Pancreas (tissue), 10 donors: Measurements from ENCODE around the gene TMEM238. TPM values are rescaled to one million over a fixed set of nuclear protein-coding genes. Genes with fewer than 3 reads are reported as not detected.
A peak's percentile ranks its signal among the peaks of the same experiment; 100 is the strongest.

ENCODE experiments used
- ATAC-seq, 4 donors: fragments of 200-7000 bp; cut with Tn5 transposase; one replicate each; pipeline versions ENCODE4 v1.8.0 to v1.9.1; 2020; ENCODE audit warnings: mild to moderate bottlenecking in 4 of 4, moderate library complexity in 4 of 4
- DNase-seq, 6 donors: peaks; one replicate each; pipeline ENCODE4 v3.0.0-alpha.2; 2020
- FAIRE-seq: peaks from 2 replicates; lab custom pipeline; 2012; peaks lifted over from hg19 to GRCh38; lab: Jason Lieb, UNC
- H3K27ac ChIP-seq, 4 donors: fragments of 200-600 bp; sonication (generic); 1 replicate in 3 of 4; 2 replicates in 1 of 4; pipeline versions ENCODE4 v1.5.0 to v1.8.0; 2020
- H3K27me3 ChIP-seq, 4 donors: fragments of 200-600 bp; one replicate each; pipeline ENCODE4 v1.8.0; 2021
- H3K36me3 ChIP-seq, 3 donors: fragments of 200-600 bp; sonication (generic) in 1 of 3; one replicate each; pipeline versions ENCODE4 v1.5.0 to v1.8.0; 2020 to 2021
- H3K4me1 ChIP-seq, 3 donors: fragments of 200-600 bp; one replicate each; pipeline ENCODE4 v1.8.0; 2021
- H3K4me3 ChIP-seq, 4 donors: fragments of 200-600 bp; sonication (generic) in 2 of 4; one replicate each; pipeline versions ENCODE4 v1.5.0 to v1.8.0; 2020 to 2021
- H3K9me3 ChIP-seq, 4 donors: fragments of 200-600 bp; one replicate each; pipeline ENCODE4 v1.8.0; 2021
- CTCF ChIP-seq, 4 donors: fragments of 200-600 bp; sonication (generic) in 3 of 4; IDR thresholded peaks; one replicate each; pipeline versions ENCODE4 v1.5.0 to v1.8.0; 2021; ENCODE audit warnings: antibody characterized with exemption in 4 of 4
- WGBS, 2 donors: extraction: QIAGEN DNeasy Blood & Tissue Kit; methylation state at CpG; one replicate each; pipeline ENCODE4 v1.1.7; 2013; 5-methylcytosine and 5-hydroxymethylcytosine counted together
- intact Hi-C, 3 donors: fragments of 100-400 bp; cut with DNase I; formaldehyde crosslinking; loops; one replicate each; pipeline versions ENCODE4 v1.11.1 to v1.14.2; 2022
- polyA plus RNA-seq, 2 donors: library from polyadenylated mRNA; stranded (reverse); fragments of 200-250 nt; gene quantifications; one replicate each; pipeline ENCODE4 v1.2.3, GENCODE V29; 2013
- total RNA-seq, 6 donors: library from RNA; stranded (reverse); fragmentation: NEBNext Ultra II Directional in 4 of 6; extraction: Animal tissue kit (Norgen Biotek cat#: 25700) in 4 of 6; gene quantifications; one replicate each; pipeline versions ENCODE4 v1.2.1 to v1.2.4, GENCODE V29; 2021 to 2023
- donor health status: healthy with polysubstance abuse.
- donor health status: DM: no; HTN: no; CAD: no; lungs with moderate emphysema.
- donor health status: DM: no; HTN: no; CAD: no.
- donor health status: control.
- donor health status: control.
- donor health status: Bipolar disorder and iron deficiency.
- donor health status: DM: yes; HTN: yes; CAD: no.
- donor health status: DM: no; HTN: no; CAD: no.
- donor health status: DM: no; HTN: no; CAD: no.
- donor health status: DM: yes; HTN: yes; CAD: no.

Gene TMEM238
- total and polyA plus RNA-seq, 8 donors, result 0.42 to 32.7 (median 19.8) TPM

- peaks cover 0 to 4% (median 0%) of the 10 kb centered on the region in 3 donors for H3K36me3 ChIP-seq
Measured at GRCh38 chr19:55345101-55345817, 38.8 kb downstream of the TMEM238 start.

GRCh38 chr19:55344444-55344843, 39.6 kb downstream of the TMEM238 start:
- Histone ChIP-seq H3K4me3 (no peak overlapping the region), H3K4me1 (no peaks in the 10 kb centered on the region), H3K27ac (no peak overlapping the region), H3K36me3 (peaks cover 0 to 4% (median 0%) of the 10 kb centered on the region in 3 donors), H3K9me3 (no peaks in the 10 kb centered on the region), H3K27me3 (no peaks in the 10 kb centered on the region)
- 84 to 85% methylated on average over 8 to 9 of the region's 9 CpGs for WGBS, 2 donors
- no peak for TF ChIP-seq CTCF (IDR thresholded peaks at IDR 0.05)
- FAIRE-seq, result no peak
- ATAC-seq, result no peak
- intact Hi-C loops, result no loop called here
- DNase-seq, result peak in 1 of 6 donors; percentile 67

More at GRCh38 chr19:55345101-55345817, 38.8 kb downstream of the TMEM238 start:
- intact Hi-C loops, result no loop called here
- H3K27me3 ChIP-seq, result no peaks in the 10 kb centered on the region
- no peaks in the 10 kb centered on the region for H3K4me1 ChIP-seq
- H3K27ac ChIP-seq, result no peak overlapping the region
- ATAC-seq (no peak), FAIRE-seq (no peak), DNase-seq (peak in 1 of 6 donors; percentile 67)
- no peak overlapping the region for H3K4me3 ChIP-seq
- 86 to 92% methylated on average over 22 of the region's 22 CpGs for WGBS, 2 donors
- TF ChIP-seq CTCF (IDR thresholded peaks at IDR 0.05), result no peak
- no peaks in the 10 kb centered on the region for H3K9me3 ChIP-seq

GRCh38 chr19:55341595-55342531, 42.2 kb downstream of the TMEM238 start:
- FAIRE-seq, result no peak
- no peak for TF ChIP-seq CTCF (IDR thresholded peaks at IDR 0.05)
- H3K9me3 ChIP-seq, result no peaks in the 10 kb centered on the region
- WGBS, 2 donors, result 84 to 92% methylated on average over 45 to 50 of the region's 50 CpGs
- no peak overlapping the region for H3K27ac ChIP-seq
- H3K36me3 ChIP-seq, result peaks cover 0 to 4% (median 0%) of the 10 kb centered on the region in 3 donors
- H3K27me3 ChIP-seq, result no peaks in the 10 kb centered on the region
- peak in 3 of 6 donors; percentile 28 to 80 (median 60) for DNase-seq
- intact Hi-C loops, result no loop called here
- peak overlapping the region in 1 of 4 donors; percentile 62 for H3K4me3 ChIP-seq
- no peaks in the 10 kb centered on the region for H3K4me1 ChIP-seq
- no peak for ATAC-seq

- ATAC-seq, result peak in 2 of 4 donors; percentile 9 to 18
Measured at GRCh38 chr19:55341171-55341588, 42.9 kb downstream of the TMEM238 start.

More at GRCh38 chr19:55341171-55341588, 42.9 kb downstream of the TMEM238 start:
- Histone ChIP-seq H3K27me3 (no peaks in the 10 kb centered on the region), H3K4me3 (peak overlapping the region in 3 of 4 donors; percentile 14 to 62 (median 57)), H3K36me3 (peaks cover 0 to 4% (median 0%) of the 10 kb centered on the region in 3 donors), H3K27ac (no peak overlapping the region), H3K4me1 (no peaks in the 10 kb centered on the region), H3K9me3 (no peaks in the 10 kb centered on the region)
- intact Hi-C loops, result no loop called here
- DNase-seq, result peak; percentile 65 to 87 (median 81)
- no peak for TF ChIP-seq CTCF (IDR thresholded peaks at IDR 0.05)
- no peak for FAIRE-seq
- WGBS, 2 donors, result 4 to 8% methylated on average over 15 of the region's 15 CpGs
